ENCODE results near the gene CA9.

GRCh38 chr9:35662437-35662836, 11.3 kb upstream of the CA9 start:
- TF ChIP-seq CTCF (IDR thresholded peaks at IDR 0.05; ENCODE audit: insufficient read depth, low read length, poor library complexity, severe bottlenecking) (no peak), EZH2phosphoT487 (conservative IDR thresholded peaks at IDR 0.05; ENCODE audit: low read length) (no peak)

All from SU-DHL-6 (cell line).